ENCODE measurements around the gene VWA8.
"Not testable (repeated sequence)": the region's sequence is repeated elsewhere in the genome, so short reads cannot be mapped to it uniquely, and the experiment has no call there.

Gene VWA8

DNA sequence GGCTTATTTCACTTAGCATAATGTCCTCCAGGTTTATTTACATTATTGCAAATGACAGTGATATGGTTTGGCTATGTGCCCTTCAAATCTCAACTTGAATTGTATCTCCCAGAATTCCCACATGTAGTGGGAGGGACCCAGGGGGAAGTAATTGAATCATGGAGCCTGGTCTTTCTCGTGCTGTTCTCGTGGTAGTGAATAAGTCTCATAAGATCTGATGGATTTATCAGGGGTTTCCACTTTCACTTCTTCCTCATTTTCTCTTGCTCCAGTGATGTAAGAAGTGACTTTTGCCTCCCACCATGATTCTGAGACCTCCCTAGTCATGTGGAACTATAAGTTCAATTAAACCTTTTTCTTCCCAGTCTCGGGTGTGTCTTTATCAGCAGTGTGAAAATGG, 109.6 kb downstream of the VWA8 start:
- DNase-seq = no peak
- no peak for ATAC-seq

DNA sequence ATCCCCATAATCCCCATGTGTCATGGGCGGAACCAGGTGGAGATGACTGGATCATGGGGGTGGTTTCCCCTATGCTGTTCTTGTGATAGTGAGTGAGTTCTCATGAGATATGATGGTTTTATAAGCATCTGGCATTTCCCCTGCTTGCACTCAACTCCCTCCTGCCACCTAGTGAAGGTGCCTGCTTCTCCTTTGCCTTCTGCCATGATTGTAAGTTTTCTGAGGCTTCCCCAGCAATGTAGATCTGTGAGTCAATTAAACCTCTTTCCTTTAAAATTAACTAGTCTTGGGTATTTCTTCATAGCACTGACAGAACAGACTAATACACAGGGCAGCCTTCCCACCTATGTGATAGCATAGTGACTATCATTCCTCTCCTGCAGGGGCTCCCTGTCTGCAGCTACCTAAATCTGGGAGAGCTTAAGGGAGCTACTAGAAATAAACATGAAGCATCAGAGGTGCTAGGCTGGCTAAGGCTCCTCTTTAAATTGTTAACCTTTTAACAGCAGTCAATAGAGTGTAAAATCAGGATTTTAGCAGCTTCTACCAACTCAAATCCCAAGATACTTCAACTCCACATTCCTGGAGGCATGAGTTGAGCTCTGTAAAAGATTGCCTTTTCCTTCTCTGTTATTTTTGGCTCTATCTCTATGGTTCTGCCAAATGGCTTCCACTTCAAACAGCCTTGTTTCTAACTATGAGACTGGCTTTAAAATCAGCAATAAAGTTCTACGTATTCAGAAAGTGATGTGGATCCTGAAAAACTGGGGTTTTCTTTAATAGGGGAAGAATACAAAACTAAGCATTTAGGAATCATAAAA, 112.3 kb downstream of the VWA8 start:
- no peak for DNase-seq
- ATAC-seq = no peak

GRCh38 chr13:41847216-41847615, 113.7 kb downstream of the VWA8 start:
- DNase-seq (no peak), ATAC-seq (no peak)

DNA sequence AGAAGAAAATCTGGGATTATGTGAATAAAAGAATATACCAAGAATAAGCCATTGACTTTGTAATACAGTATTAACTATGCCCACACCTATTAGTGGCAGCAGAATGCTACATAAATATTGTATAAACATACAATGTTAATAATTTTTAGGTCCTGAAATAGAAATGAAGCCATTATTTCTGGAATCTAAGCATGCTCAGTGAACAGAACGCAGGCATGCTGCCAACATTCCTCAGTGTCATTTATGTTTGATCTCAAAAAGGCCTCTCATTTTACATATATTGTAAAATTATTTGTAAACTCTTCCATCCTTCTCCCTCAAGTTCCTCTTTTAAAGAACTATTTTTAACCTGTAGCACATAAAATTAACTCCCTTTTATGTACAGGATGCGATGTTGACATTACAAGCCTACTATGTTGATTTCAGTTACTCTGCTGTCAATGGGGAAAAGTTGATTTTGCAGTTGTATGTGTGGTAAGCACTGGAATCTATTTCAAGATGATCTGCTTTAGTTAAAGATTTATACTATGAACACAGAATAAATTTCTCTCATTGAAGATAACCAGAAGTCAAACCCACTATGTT, 118.8 kb downstream of the VWA8 start:
- DNase-seq = no peak
- no peak for ATAC-seq

DNA sequence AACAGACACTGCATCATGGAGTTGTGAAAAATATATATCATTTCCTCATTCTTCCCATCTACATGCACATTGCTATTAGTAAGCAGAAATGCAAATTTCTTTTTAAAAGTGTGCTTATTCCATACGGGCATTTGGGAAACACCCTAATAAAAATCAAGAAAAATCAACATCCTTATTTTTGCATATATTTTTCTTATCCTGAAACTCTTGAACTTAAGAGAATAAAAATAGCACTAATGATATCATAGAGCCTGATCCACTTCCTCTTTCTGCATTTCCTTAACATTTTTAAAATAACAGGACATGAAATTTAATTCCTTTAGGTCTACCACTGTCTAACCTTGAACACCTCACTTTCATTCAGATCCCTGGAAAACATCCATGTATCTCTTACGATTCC, 123.3 kb downstream of the VWA8 start:
- no peak for ATAC-seq
- no peak for DNase-seq

- DNase-seq (no peak), ATAC-seq (no peak)
Observed at GRCh38 chr13:41835871-41836270, 125.0 kb downstream of the VWA8 start.

- not testable (repeated sequence) for ATAC-seq, DNase-seq
Observed at GRCh38 chr13:41834697-41835096, 126.2 kb downstream of the VWA8 start.

DNA sequence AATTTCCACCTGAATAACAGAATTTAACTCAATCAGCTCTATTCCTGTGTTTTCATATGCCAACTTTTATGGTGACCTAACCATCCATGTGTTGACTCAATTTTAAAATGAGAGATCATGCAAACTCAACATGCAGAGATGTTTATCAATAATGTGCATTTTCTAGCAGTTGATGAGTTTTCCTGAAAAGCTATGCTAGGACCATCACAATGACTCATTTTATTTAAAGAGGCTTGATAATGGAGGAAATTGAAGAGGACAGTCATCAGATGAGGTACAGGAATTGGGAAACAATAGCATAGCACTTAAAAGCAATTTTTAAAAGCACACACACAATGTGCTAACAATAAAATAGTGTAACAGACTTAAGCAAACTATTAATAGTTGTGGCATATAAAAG, 127.1 kb downstream of the VWA8 start:
- no peak for DNase-seq
- no peak for ATAC-seq

GRCh38 chr13:41833201-41833600, 127.7 kb downstream of the VWA8 start:
- DNase-seq (no peak), ATAC-seq (no peak)

- ATAC-seq (no peak), DNase-seq (no peak)
Observed at GRCh38 chr13:41827507-41828213, 133.2 kb downstream of the VWA8 start.

GRCh38 chr13:41825691-41826090, 135.2 kb downstream of the VWA8 start:
- ATAC-seq (no peak), DNase-seq (no peak)

DNA sequence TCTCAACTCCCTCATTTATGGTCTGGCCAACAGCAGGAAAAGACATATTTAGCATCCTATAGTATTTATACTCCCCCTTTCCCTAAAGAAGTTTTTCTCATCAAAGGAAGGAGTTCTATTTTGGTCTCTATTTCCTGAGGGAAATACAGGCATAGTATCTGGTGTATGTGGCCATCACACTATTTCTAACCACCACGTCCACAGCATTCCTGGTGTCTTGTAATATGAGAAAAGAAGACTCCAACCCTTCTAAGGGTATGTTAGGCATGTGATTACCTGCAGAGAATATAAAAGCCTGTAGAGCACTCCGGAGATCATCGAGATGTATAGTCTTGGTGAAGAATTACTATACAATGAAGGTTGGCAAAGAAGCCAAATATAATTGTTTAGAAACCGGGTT, 137.4 kb downstream of the VWA8 start:
- no peak for ATAC-seq
- DNase-seq = no peak

DNA sequence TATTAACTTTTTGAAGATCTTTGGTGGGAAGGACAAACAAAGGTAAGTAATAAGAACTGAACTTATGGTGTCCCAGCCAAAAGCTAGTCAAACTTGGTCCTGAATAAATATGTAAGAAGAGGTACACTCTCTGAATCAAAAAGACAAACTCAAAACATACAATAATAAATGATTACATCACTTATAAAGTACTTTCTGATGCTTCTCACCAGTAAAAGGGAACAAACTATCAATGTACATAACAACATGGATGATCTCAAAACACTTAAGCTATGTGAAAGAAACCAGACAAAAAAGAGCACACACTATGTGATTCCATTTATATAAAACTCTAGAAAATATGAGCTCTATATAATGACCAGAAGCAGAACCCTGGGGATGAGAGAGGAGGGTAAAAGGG, 138.3 kb downstream of the VWA8 start:
- no peak for ATAC-seq
- no peak for DNase-seq

DNA sequence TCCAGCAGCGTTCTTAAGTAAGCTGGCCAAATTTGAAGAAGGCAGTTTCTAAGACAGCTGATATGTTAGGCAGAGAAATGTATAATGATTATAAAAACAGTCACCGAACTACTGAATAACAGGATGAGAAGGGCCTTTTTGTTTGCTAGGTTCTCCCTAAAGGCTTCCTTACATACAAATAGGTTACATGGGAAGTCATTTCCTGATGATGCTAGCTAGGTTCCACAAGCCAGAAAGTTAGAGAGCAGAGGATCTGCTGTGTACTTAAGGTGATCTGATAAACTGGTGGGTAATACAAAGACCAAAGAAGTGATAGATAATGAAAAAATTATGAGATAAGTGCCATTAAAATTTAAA, 139.7 kb downstream of the VWA8 start:
- no peak for ATAC-seq
- DNase-seq = no peak

- DNase-seq = no peak
- no peak for ATAC-seq
Observed at GRCh38 chr13:41820581-41821237, 140.2 kb downstream of the VWA8 start.

GRCh38 chr13:41816057-41816456, 144.9 kb downstream of the VWA8 start:
- DNase-seq (no peak), ATAC-seq (no peak)

DNA sequence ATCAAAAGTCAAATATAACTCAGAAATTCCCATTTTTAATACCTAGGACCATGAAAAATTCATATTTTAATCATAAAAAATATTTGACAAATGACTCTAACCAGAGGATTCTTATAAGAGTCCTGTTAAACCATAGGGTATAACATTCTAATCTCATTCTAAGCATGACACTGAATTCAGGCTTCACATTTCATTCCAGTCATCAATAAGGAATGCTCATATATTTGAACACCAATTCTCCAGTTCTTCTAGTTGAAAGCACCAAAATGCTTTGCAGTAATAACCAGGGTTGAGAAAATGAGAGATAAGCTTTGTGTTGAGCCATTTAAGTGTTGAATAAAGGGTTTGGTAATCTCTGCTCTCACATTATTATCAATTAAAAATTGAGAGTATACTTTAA, 147.5 kb downstream of the VWA8 start:
- DNase-seq (no peak), ATAC-seq (no peak)

DNA sequence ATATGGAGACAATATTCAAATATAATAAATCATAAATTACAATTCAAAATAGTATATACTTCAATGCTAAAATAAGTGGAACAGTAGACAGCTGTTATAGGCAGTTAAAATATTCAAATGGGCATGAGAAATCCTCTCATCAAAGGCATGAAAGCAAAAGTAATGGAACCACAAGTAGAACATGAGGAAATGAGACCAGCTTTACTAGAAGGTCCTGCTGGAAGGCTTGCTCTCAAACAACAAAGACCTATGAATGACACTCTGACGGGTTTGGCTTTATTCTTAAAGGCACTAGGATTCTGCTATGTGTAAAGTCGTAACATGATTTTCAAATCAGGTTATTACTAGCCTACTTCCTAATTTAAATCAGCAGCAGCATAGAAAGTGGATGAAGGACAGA, 148.1 kb downstream of the VWA8 start:
- no peak for DNase-seq
- no peak for ATAC-seq

DNA sequence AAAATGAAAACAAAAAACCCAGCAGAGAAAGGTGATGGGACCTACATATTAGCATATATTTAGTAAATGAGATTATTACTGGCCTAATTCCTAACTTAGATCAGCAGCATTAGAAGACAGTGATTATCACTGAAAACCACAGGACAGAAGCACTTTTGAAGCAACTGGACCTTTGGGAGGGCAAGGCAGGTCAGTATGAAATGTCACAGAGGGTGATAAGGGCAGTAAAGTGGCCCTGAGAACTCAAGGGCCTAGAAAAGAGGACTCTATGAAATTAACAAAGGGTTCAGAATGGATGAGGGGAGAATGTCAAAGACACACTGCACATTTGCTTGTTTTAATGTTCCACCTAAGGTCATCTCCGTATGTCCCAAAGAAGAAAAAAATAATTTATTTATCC, 148.7 kb downstream of the VWA8 start:
- DNase-seq (no peak), ATAC-seq (no peak)

DNA sequence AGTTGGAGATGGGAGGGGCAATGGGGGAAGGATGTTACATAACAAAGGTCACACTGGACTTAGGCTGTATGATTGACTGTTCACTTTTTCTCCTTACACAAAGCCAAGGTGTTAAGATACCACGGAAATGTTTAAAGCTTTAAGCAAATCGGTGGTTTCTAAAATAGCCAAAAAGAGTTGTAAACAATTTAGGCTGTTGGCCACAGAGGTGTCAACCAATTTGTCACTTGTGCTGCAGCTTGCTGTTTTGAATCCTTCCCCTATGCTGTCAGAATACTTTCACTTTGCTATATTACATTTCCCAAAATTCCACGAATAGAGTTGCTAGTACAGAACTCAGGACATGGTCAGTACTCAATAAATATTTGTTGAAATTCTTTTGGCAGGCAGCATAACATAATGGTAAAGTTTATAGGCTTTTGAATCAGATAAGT, 149.3 kb downstream of the VWA8 start:
- ATAC-seq = no peak
- no peak for DNase-seq

- ATAC-seq (no peak), DNase-seq (no peak)
Observed at GRCh38 chr13:41809962-41810361, 150.9 kb downstream of the VWA8 start.

- not testable (repeated sequence) for ATAC-seq
- DNase-seq = peak; percentile 11
Observed at GRCh38 chr13:41803445-41803735, 157.5 kb downstream of the VWA8 start.
